ENCODE measurements around the gene NSD2.

DNA sequence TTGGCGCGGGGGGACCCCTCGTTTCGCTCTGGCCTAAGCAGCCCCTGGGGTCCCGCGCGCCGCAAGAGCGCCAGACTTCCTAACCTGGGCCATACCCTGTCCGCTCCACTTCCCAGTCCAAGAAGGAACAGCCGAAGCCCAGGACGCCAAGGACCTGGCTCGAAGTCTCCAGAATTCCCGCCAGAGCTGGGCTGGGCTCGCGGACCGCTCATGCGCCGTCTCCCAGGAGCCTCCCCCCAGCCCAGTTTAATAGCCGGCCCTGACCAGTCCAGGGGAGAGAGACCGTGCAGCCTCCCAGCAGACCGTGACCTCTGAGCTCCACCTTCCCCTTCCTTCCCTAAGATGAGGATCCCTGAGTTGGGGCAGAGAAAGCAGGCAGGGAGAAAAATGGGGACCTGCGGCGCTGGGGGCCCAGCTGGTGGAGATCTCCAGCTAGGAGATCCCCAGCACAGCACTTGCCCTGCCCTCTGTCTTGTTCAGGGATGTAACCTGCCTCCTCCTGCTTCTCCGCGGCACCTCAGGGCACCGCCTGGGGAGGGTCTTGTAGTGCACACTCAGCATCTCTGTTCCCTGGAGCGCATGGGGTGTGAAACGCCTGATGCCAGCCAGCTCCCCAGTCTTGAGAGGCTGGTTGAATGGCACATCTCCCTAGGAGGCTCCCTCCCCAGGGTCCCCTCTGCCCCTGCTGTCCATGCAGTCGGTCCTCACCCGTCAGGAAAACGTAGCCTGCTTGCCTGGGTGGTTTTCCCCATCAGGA lies 14.1 kb upstream of the NSD2 start:
- TF ChIP-seq POLR2AphosphoS5 (IDR thresholded peaks at IDR 0.05; ENCODE audit: low read depth), result no peak
- TF ChIP-seq, protein P1, sequence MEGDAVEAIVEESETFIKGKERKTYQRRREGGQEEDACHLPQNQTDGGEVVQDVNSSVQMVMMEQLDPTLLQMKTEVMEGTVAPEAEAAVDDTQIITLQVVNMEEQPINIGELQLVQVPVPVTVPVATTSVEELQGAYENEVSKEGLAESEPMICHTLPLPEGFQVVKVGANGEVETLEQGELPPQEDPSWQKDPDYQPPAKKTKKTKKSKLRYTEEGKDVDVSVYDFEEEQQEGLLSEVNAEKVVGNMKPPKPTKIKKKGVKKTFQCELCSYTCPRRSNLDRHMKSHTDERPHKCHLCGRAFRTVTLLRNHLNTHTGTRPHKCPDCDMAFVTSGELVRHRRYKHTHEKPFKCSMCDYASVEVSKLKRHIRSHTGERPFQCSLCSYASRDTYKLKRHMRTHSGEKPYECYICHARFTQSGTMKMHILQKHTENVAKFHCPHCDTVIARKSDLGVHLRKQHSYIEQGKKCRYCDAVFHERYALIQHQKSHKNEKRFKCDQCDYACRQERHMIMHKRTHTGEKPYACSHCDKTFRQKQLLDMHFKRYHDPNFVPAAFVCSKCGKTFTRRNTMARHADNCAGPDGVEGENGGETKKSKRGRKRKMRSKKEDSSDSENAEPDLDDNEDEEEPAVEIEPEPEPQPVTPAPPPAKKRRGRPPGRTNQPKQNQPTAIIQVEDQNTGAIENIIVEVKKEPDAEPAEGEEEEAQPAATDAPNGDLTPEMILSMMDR (IDR thresholded peaks at IDR 0.05; ENCODE audit: insufficient read depth, low read length), result no peak
- TF ChIP-seq GABPA (IDR thresholded peaks at IDR 0.05; ENCODE audit: low read depth), result no peak
